Keratinocyte (primary cell): ENCODE results near the gene BPGM.

Experiments
- CTCF ChIP-seq, 3 experiments: IDR thresholded peaks in 1 of 3; conservative IDR thresholded peaks in 1 of 3; optimal IDR thresholded peaks in 1 of 3; 2 replicates in 2 of 3; 3 replicates in 1 of 3; pipeline versions ENCODE3 to v1.5.1; 2011; ENCODE audit warnings: low read length in 3 of 3, mild to moderate bottlenecking in 3 of 3, moderate library complexity in 2 of 3, control low read depth in 1 of 3, inconsistent platforms in 1 of 3; ENCODE audit not compliant: insufficient read depth in 2 of 3; ENCODE audit errors: extremely low read depth in 1 of 3
- EZH2 ChIP-seq: IDR thresholded peaks from one replicate; pipeline ENCODE4 v1.6.1; 2012; ENCODE audit warnings: inconsistent platforms, mild to moderate bottlenecking, low read length, moderate library complexity

DNA sequence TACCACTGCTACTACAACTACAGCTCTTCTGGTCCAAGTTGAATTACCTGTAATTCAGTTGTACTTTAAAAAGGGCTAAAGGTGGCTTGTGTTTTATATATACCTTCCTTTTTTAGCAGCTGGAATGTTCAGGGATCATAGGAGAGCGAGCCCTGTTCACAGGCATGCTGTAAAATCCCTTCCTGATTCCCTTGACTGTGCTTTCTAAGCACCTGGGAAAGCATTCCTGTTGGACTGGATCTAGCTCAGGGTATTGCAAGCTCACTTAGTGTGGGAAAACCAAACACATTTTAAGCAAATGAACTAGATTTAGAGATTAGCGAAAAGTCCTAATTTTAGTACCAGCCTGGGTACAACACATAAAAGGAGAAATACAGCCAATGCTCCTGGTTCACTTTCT lies 31.5 kb downstream of the BPGM start:
- TF ChIP-seq EZH2 (no peak), CTCF (optimal IDR thresholded peaks at IDR 0.05 in 1 of 3, IDR thresholded peaks at IDR 0.05 in 1 of 3, conservative IDR thresholded peaks at IDR 0.05 in 1 of 3; ENCODE audit: extremely low read depth in 1 of 3, insufficient read depth in 2 of 3, low read length in 3 of 3) (no peak)
